DND-41 (cell line): ENCODE results near the gene IFNL1.

Experiments used
- EZH2 ChIP-seq: IDR thresholded peaks from 3 replicates; pipeline ENCODE4 v1.6.1; 2012; ENCODE audit warnings: borderline replicate concordance, low read depth, mild to moderate bottlenecking, moderate library complexity, low read length, inconsistent platforms; ENCODE audit not compliant: severe bottlenecking
- TF ChIP-seq, protein P1 (sequence below): IDR thresholded peaks from 2 replicates; pipeline ENCODE4 v1.5.1; 2012; ENCODE audit warnings: borderline replicate concordance, low read length, moderate library complexity, mild to moderate bottlenecking; ENCODE audit not compliant: poor library complexity, severe bottlenecking; ENCODE audit errors: extremely low read depth

DNA sequence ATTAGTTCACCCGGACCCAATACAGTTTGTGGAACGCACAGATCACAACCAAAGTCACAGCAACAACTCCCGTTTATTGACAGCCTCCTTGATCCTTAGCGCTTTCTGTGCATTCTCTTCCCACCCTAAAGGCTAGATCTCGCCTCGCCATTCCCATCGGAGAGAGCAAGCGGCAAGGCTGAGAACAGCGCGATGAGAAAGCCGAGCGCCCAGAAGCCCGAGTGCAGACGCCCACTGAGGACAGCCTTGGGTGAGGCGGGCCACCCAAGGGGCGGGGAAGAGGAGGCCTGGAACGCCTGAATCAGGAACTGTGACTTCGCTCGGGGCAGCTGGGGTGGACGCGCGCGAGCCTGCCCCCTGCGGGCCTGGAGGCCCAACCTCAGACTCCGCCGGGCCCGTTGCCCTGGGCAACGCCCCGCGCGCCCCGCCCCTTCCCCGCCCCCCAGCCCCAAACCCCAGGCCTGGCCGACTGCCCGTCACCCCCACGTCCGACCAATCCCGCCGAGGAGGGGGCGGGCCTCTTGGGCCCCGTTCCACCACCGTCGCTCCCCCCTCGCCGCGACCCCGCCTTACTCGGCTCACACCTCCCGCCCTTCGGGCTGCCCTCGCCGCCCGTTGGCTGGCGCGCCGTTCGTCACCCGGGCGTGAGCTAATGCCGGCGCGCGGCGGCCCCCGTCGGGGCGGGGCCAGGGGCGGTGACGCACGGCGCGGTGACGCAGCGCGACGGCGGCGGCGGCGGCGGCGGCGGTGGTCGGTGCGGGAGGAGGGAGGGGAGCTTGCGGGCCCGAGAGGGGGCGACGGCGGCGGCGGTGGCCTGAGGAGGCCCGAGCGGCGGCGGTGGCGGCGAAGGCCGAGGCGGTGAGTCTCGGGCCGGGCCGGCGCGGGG, 45.8 kb downstream of the IFNL1 start, which contains the start of gene SAMD4B:
- TF ChIP-seq, protein P1, sequence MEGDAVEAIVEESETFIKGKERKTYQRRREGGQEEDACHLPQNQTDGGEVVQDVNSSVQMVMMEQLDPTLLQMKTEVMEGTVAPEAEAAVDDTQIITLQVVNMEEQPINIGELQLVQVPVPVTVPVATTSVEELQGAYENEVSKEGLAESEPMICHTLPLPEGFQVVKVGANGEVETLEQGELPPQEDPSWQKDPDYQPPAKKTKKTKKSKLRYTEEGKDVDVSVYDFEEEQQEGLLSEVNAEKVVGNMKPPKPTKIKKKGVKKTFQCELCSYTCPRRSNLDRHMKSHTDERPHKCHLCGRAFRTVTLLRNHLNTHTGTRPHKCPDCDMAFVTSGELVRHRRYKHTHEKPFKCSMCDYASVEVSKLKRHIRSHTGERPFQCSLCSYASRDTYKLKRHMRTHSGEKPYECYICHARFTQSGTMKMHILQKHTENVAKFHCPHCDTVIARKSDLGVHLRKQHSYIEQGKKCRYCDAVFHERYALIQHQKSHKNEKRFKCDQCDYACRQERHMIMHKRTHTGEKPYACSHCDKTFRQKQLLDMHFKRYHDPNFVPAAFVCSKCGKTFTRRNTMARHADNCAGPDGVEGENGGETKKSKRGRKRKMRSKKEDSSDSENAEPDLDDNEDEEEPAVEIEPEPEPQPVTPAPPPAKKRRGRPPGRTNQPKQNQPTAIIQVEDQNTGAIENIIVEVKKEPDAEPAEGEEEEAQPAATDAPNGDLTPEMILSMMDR, result peak; percentile 77
- no peak for TF ChIP-seq EZH2
